DND-41 (cell line): ENCODE data around the gene ZNF3.

Experiments
- EZH2 ChIP-seq: IDR thresholded peaks from 3 replicates; pipeline ENCODE4 v1.6.1; 2012; ENCODE audit warnings: borderline replicate concordance, low read depth, mild to moderate bottlenecking, moderate library complexity, low read length, inconsistent platforms; ENCODE audit not compliant: severe bottlenecking
- TF ChIP-seq, protein P1 (sequence below): IDR thresholded peaks from 2 replicates; pipeline ENCODE4 v1.5.1; 2012; ENCODE audit warnings: borderline replicate concordance, low read length, moderate library complexity, mild to moderate bottlenecking; ENCODE audit not compliant: poor library complexity, severe bottlenecking; ENCODE audit errors: extremely low read depth

DNA sequence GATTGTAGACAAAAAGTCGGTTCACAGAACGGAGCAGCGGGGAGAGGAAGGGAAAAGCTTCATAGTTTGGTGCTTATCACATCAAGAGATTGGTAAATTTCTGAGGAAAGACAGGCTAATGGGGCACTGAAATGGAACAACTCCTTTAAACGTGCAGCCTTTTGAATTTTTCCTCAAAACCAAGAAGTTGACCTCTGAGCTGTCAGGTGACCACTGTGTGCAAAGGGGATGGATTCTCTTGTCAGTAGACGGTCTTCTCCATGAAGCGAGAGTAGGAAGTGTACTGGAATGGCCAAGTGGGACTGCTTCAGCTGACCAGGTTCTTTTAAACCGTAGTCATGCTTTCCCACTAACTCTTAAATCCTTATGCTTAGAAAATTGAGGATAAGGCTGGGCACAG lies 43.2 kb downstream of the ZNF3 start:
- TF ChIP-seq, protein P1, sequence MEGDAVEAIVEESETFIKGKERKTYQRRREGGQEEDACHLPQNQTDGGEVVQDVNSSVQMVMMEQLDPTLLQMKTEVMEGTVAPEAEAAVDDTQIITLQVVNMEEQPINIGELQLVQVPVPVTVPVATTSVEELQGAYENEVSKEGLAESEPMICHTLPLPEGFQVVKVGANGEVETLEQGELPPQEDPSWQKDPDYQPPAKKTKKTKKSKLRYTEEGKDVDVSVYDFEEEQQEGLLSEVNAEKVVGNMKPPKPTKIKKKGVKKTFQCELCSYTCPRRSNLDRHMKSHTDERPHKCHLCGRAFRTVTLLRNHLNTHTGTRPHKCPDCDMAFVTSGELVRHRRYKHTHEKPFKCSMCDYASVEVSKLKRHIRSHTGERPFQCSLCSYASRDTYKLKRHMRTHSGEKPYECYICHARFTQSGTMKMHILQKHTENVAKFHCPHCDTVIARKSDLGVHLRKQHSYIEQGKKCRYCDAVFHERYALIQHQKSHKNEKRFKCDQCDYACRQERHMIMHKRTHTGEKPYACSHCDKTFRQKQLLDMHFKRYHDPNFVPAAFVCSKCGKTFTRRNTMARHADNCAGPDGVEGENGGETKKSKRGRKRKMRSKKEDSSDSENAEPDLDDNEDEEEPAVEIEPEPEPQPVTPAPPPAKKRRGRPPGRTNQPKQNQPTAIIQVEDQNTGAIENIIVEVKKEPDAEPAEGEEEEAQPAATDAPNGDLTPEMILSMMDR = no peak
- TF ChIP-seq EZH2 = no peak
